HG02642 (cell line): ENCODE measurements around the gene PREP.
"Not testable (repeated sequence)": the region's sequence is repeated elsewhere in the genome, so short reads cannot be mapped to it uniquely, and the experiment has no call there.

Experiments used
- ATAC-seq: cut with Tn5 transposase; IDR thresholded peaks from one replicate; pipeline ENCODE4 v1.9.1; 2021; ENCODE audit warnings: mild to moderate bottlenecking; ENCODE audit not compliant: unreplicated experiment, poor library complexity

PREP gene

GRCh38 chr6:105402939-105403935 lies at the start of gene PREP:
Gene PREP, minus strand, starts transcription at chr6:105403082. Its CDS starts 191 bp downstream, at chr6:105402891.
- ATAC-seq = peak; percentile 96

DNA sequence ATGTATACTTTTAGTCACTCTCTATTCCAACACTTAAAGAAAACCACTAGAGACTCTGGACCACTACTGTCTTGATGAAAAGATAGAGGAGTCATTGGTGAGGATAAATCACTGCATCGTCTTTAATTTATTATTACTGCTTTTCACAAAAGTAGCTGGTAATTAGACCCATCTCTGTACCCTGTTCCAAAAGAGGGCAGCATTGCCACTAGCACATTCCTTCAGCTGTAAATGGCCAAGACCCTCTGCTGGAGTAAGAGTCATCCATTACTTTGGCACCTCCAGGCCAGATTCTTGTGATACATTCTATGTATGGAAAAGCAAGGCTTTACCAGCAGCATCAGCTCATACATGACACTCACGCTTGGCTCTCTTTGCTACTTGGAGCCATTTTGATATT lies 49.5 kb upstream of the PREP start:
- no peak for ATAC-seq

DNA sequence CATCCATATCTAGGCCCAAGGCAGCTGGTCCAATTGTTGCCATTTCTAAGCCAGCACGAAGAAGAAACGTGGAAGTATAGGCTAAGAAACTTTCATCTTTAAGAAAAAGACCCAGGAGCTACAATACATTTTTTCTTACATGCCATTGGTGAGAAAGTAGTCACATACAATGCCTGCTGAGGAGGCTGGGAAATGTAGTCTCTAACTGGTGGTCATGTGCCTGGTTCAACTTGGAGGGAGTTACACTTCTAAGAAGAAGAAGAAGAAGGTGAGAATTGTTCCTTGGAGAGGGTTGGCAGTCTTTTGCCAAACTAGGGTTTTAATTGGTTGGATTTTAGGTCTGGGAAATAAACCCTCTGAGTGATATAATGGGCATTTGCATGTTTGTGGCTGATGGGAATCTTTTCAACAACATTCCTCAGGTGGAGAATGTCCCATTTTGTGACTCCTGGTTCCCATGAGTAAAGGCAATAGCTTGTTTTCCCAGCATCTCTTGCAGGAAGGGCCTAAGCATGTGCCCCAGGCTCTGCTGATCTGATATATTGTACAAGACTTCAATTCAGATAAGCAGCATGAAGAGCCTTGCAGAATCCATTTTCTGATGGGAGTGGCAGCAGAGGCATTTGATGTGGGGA lies 47.0 kb upstream of the PREP start:
- ATAC-seq = no peak

- no peak for ATAC-seq
Measured at GRCh38 chr6:105445481-105445880, 42.6 kb upstream of the PREP start.

GRCh38 chr6:105443941-105444340 lies 41.1 kb upstream of the PREP start:
- no peak for ATAC-seq

DNA sequence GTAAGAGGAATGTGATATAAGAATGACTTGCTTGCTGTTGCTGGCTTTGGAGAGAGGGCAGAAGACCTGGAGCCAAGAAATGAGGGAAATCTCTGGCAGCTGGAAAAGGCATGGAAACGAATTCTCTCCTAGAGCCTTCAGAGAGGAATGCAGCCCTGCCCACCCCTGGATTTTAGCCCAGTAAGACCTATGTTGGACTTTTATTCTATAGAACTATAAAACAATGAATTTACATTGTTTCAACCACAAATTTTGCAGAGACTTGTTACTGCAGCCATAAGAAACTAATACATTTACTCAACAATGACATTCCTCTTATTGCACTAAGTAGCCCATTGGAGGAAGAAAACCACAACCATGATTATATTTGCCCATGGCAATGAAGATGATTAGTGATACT lies 39.5 kb upstream of the PREP start:
- no peak for ATAC-seq

DNA sequence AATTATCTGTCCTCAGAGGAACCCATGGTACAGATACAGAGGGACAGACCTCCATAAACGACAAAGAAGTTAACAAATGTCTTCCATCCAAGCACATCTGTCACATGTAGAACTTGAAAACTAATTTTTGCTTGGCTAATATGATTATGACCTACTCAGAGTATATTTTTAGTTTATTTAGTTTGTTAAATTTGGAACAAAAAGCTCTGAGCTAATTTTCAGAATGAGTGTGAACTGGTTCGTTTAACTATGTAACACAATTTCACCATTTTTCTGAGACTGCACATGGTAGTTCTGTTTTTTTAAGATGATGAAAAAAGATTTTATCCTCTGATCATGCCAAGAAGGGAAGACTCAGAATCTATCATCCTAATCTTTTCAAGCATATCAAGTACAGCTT lies 34.4 kb upstream of the PREP start:
- ATAC-seq = no peak

DNA sequence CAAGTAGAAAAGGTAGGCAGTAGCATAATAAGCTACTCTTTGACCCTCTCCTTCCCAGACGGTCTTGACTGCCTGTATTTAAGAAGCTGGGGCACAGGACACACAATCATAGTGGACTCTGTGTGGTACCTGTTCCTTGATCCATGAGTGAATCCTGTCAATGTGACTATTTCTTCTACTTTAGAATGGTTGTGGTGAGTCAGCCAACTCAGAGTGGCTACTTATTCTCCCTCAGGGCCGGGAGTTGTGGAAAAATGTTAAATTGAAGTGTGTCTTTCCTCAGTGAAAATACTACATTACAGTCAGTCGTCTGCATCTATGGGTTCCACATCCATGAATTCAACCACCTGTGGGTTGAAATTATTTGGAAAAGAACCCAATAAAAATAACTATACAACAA lies 30.8 kb upstream of the PREP start:
- no peak for ATAC-seq

DNA sequence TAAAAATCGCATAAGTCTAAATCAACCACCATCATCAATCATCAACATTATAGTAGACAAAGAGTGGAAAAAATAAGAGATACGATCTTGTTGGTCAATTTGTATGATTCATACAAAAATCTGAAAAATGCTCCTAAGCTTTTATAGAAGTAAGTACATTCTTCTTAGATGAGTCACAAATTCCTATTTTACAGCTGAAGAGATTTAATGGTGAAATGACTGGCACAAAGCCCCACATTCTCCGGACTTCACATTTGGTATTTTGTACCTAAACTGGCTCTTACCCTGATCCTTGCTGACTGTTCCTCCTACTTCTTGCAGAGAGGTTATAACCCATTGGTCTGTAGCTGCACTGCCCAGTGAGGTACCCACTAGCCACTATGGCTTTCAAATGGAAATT lies 29.9 kb upstream of the PREP start:
- no peak for ATAC-seq

GRCh38 chr6:105431226-105431625 lies 28.3 kb upstream of the PREP start:
- no peak for ATAC-seq

- no peak for ATAC-seq
Measured at GRCh38 chr6:105430685-105431084, 27.8 kb upstream of the PREP start.

DNA sequence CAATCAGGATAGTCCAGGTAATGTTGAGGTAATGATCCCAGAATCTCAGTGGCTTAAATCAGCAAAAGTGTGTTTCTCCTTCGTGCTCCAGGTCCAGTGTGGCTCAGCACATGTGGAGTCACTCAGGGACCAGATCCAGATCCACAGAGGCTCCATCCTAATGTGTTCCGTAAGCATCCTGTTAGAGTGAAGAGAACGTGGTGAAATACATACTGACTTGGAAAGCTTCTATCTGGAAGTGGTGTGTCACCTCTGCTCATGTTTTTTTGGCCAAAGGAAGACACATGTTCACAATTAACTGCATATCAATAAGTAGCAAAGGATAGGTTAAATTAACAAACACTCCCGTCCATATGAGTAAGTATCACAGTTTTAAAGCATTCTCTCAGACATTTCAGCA lies 26.8 kb upstream of the PREP start:
- ATAC-seq = no peak

DNA sequence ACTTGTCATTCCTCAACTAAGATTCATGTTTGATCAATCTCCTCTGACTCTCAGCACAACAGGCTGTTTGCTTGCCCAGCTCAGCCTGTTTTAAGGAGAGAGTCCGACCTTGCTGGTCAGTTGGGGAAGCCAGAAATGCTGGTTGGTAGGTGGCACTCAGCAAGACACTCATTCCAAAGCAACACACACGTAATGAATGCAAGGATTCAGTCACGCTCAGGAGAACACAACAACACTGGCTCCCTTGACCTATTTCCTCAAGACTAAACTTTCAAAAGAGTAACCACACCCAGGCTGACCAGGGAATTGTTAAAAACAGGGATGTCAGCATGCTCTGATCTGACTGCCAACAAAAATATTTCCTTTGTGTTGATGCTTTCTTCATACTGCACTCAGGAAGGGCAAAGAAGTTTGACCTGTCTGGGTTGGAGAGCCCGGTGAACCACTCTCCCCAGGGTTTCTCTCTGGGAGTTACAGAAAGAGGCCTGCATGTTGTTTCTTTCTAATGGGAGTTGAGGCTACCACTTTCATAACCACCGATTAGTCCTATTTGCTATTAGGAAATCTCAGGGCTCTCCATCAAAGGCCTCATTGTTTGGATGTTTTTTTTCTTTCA lies 25.6 kb upstream of the PREP start:
- ATAC-seq = no peak

GRCh38 chr6:105424175-105424783 lies 21.4 kb upstream of the PREP start:
- peak; percentile 84 for ATAC-seq

GRCh38 chr6:105416971-105417370 lies 14.1 kb upstream of the PREP start:
- not testable (repeated sequence) for ATAC-seq

- ATAC-seq = no peak
Measured at GRCh38 chr6:105409734-105410133, 6.9 kb upstream of the PREP start.

DNA sequence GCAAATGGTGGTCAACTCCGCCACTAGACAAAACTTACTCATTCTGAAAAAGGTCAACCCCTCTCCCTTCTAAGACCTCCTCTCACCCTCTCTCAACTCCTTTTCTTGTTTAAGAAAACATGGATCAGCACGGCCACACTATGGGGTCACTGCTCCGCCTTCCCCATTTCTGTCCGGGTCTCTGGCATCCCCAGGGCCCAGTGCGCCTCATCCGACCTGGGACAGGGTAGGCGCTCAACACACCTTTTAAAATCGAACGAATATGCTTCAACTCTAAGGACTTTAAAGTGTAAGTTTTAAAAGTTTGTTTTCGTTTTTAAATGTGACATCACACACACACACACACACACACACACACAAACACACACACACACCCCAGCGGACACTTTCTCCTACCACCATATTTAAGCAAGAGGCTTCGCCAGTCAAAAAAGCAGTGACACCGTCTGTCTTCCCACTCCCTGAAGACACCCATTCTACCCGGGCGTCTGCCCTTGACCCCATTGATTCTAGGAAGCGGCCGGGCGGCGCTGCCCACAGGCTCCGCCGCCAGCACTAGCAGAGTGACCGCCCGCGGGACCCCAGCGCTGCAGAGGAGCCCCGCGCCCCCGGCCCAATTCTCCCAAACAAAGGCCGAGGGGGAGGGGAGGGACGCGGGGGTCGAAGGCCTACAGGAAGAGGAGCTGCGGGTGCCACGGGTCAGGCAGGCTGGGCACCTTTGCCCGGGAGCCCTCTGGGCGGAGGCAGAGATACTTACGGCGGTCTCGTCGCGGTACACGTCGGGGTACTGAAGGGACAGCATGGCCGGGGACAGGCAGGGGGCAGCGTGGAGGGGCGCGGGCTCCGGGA lies 568 bp downstream of the PREP start:
- peak; percentile 46 for ATAC-seq

DNA sequence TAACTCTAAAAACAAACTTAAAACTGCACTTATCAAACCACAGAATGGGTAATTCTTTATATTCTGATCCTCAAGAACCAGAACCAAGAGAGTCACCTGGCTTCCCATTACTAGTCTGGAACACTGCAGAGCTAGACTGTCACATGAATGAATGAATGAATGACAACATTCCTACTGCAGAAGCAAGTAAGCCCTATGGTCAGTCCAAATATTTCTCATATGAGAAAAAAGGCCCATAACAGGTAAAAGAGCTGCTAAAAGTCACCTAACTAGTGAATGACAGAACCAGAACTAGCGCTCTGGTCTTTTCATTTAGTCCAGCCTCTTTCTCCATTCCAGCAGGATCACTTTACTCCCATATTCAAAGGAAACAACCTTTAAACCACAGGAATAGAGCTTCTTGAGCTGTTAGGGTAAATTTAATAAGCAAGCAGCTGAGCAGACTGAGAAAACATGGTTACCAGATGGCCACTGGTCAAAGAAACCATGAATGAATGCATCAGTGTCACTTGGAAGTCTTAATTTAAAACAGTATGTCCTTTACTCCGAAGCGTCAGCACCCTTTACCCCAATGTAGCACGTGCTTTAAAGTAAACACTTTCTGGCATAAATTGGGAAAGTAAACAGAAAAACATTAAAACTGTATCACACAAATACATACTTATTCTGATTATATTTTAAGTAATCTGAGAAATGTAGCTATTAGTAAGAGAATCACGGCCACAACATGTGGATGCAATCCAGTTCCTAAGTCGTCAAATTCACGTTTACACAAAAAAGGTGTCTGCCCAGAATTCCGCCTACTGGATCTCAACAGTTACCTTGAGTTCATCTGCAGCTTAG lies 1.4 kb downstream of the PREP start:
- ATAC-seq = no peak

DNA sequence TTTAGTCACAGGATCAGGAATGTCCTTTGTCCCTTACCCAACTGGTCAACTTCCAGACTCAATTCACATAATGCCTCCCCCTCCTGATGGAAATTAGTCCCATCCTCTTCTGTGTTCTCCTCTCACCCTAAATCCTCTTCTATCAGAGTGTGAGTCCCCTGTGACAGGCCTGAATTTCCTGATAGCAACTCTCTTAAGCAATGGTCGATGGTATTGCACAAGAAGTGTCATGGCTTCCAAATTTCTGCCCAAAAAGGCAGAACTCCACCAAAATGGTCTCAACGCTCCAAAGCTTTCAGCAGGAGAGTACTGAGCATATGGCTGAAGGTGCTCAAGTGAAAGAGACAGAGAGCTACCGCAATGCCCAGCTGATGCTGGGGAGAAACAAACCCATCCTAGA lies 2.4 kb downstream of the PREP start:
- ATAC-seq = no peak
